GM21619 (cell line): ENCODE results near the gene ZNF222.
A peak's percentile ranks its signal among the peaks of the same experiment; 100 is the strongest.

Experiments
- ATAC-seq: cut with Tn5 transposase; IDR thresholded peaks from one replicate; pipeline ENCODE4 v1.9.1; 2021; ENCODE audit not compliant: unreplicated experiment

Gene ZNF222

DNA sequence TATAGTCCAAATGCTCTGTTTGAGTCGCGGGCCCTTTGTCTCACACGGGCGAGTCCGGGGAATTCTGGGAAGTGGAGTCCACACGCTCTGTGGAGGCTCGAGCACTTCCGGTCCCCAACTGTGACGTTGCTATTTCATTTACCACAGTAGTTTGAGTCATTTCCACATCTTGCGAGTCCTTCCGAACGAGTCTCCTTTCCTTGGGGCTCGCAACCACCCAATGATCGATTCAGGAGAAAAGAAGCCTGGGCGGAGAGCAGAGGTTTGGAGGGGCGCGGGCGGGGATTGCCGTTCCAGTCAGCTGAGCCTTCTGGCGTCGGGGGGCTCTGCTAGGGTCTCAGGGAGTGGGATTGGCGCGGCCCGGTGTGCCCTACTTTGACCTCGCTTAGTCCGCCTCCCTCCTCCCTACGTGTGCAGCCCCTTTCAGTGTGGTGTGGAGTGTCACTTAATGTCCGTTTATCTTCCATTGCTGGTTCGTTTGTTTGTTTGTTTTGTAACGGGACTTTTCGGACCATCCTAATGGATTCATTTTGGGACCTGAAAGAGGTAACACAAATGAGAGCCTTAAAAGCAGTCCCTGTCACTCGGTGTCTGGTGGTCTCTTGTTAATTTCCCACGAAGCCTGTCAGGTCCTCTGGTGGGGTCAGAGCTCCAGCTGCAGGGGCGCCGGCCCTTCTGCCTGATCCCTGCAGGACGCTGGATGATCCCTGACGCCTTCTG is at the start of gene ZNF222:
Gene ZNF222 (plus strand): TSS at position 163 of the 720 bp plus-strand sequence. CDS start 58 bp downstream, at position 221.
- ATAC-seq, result peak; percentile 98

DNA sequence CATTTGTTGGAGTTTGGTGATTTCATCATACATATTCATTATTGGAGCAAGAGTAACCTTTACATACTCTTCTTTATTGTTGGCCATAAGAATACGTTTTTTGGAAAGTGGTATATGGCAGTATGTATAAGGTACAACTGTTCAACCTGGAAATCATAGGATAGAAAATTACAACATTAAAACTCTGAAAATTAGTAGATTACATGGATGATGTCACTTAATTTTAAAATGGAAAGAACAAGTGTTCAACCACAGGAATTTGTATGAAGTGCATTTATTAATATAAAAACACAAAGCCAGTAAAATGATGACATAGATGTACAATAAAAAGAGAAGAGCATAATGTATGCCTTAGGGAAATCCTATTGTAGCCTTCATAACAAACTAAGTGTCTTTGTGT is 48.4 kb upstream of the ZNF222 start:
- ATAC-seq, result no peak

DNA sequence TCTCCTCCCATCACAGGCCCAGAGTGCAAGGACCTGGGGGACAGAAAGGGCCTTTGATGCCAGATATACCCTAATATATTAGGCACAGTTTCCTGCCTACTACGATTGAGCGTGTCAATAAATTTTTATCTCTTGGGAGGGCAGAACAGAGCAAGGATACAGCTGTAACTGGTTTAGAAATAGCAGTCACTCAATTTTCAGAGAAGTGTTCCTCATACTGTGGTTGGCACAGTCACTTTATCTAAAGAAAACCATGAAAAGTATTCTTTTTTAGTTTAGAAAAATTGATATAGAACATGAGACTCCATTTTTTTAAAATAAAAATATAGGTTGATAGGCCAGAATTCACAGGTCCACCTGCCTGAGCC is 41.7 kb upstream of the ZNF222 start:
- no peak for ATAC-seq

DNA sequence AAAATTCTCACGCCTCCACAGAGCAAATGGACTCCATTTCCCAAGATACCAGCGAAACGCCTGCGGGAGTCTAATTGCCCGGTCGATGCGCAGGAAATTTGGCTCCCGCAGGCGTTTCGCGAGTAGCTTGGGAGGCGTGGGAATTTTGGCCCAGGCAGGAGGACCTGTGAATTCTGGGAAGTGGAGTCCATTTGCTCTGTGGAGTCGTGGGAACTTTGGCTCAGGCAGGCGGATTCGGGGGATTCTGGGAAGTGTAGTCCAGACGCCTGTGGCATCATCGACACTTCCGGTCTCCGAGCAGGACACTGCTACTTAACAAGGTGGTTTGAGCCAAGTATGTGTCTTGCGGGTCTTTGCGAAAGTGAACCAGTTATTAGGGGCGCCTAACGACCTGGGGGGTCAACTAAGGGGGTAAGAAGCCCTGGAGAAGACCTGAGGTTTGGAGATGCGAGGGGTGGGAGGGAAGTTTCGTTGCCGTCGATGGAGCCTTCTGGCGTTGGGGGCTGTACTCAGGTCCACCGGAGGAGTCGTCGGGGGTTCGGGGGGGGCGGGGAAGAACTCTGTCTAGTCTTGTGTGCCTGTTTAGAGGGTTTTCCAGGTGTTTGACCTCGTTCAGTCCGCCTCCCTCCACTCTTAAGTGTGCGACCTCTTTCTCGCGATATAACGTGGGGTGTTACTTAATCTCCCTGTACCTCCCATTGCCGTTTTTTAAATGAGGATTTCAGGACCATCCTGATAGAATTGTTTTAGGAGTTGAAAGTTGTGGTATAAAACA is 41.1 kb upstream of the ZNF222 start, which contains the start of gene ZNF155:
Gene ZNF155 (plus strand): TSS at position 277 of the 775 bp plus-strand sequence. CDS start 4,356 bp downstream, outside the sequence.
- peak; percentile 85 for ATAC-seq

DNA sequence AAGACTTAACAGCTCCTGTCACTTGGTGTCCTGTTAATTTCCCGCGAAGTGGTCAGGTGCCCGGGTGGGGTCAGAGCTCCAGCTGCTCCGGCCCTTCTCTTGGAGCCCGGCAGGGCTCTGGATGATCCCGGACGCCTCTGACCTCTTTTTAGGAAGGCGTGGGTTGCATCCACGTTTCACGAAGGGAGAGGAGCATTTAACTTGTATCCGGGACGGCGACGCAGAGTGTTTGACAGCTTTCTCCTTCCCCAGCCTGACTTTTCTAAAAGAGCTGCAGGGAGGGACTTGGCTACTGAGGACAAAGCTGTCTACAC is 40.5 kb upstream of the ZNF222 start:
- peak; percentile 18 for ATAC-seq

DNA sequence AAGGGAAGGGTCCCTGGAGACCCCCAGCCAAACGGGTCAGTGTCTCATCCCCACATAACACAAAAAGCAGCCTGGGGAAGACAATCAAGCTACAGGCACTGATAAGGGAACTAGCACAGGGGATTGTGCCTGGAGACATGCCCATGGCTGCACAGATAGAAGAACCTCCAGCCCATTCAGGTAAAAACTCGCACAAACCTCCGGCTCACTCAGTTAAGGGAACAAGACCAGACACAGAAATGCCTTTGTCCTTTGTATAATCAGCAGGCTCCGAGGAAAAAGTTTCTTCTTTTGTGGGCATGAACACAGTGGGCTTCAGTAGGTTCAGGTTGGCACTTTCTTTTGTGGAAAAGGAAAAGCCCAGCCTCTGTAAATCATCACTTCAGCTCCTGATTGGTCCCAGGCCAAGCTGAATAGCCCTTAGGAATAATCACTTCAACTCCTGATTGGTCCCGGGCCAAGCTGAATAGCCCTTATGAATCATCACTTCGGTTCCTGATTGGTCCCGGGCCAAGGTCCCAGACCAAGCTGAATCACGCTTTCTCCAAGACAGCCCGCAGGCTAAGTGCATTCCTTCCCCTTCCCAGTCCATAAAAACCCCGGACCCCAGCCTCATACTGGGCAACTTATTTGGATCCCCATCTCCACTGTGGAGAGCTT is 27.4 kb upstream of the ZNF222 start:
- no peak for ATAC-seq

DNA sequence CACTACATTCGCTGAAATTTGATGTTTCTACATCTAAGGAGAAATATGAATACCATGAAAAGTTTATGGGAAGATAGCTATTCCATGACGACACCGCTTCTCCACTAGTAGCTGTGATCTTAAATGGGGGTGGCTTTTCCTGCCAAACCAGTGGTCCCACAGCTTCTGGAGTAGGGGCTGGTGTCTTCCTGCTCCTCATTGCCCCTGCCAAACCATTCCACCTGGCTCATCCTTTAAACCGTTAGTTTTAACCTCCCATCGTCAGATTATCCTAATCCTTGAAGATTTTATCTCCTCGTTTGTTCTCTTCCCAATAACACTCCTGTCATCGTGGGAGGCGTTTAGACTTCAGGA is 23.0 kb upstream of the ZNF222 start:
- ATAC-seq, result no peak

DNA sequence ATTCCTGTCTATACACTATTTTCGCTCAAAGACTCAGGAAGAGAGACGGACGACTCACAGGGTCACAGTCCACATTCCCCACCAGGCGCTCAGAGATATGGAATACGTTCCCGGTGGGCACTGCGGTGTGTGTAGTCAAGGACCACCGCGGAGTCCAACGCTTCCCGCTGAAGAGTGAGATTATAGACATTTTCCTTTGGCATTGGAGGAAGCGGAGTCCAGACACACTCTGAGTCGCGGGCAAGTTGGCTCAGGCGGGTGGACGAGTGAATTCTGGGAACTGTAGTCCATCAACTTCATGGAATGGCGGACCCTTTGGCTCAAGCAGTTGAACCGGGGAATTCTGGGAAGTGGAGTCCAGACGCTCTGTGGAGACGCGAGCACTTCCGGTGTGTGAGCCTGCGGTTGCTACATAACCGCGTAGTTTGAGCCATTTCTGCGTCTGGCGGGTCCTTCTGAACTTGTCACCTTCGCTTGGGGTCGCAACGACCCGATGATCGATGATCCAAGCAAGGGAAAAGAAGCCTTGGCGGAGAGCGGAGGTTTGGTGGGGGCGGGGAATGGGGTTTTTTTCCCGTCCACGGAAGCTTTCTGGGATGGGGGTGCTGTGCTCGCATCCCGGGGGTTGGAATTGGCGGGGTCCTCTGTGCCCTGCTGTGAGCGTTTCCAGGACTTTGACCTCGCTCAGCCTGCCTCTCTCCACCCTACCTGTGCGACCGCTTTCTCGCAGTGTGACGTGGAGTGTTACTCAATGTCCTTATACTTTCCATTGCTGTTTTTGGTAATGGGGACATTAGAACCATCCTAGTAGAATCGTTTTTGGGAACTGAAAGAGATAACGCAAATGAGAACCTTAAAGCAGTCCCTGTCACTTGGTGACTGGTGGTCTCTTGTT is 22.4 kb upstream of the ZNF222 start, which contains the start of gene ZNF230:
Gene ZNF230 (plus strand): TSS at position 392 of the 895 bp plus-strand sequence. CDS start 4,122 bp downstream, outside the sequence.
- ATAC-seq, result peak; percentile 91

DNA sequence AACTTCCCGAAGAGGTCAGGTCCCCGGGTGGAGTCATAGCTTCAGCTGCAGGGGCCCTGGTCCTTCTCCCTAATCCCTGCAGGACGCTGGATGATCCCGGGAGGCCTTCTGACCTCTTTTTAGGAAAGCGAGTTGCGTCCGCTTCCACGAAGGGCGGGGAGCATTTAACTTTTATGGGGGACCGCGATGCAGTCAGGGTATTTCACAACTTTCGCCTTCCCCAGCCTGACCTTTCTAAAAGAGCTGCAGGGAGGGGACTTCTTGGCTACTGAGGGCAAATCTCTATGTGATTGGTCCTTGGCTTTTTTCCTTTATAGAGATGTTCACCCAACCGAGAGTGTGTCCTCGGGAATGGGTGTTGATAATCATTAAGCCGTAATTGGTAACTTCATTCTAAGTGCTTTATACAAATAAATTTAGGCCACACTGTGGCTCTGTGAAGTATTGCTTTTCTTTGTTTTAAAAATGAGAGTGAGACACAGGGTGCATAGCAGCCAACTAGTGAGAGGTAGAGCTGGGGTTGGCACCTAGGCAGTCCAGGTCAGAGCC is 21.6 kb upstream of the ZNF222 start:
- peak; percentile 25 for ATAC-seq

DNA sequence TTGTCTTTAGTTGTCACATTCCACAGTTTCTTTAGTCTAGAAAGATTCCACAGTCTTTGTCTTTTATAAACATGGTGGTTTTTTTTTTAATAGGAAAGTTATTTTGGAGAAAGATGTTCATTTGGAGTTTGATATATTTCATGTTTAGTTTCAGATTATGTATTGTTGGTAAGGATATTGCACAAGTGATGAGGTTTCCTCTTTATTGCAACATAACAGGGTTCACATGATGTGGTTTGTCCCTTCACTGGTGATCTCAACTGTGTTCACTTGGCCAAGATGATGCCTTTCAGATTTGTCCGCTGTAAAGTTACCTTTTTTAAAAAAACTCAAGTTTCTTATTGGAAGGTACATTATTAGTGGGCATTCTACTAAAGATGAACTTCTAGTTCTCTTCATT is 19.2 kb upstream of the ZNF222 start:
- ATAC-seq, result no peak

DNA sequence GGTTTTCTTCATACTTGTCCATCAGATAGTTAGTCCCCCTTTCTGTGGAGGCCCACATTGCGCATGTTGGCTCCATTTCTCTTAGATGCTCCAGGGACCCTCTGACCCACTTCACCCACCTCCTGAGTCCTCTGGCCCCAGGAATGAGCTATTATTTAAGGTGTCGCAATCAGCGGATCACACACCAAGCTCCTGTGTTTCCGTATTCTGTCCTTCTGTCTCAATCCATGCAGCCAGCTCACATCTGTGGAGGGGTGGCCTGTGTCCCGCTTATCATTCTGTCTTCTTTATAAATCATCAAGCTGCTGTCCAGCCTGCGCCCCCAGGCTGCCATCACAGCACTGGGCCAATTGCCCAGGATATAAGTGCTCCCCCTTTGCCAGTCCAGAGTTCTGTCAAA is 17.7 kb upstream of the ZNF222 start:
- ATAC-seq, result no peak

DNA sequence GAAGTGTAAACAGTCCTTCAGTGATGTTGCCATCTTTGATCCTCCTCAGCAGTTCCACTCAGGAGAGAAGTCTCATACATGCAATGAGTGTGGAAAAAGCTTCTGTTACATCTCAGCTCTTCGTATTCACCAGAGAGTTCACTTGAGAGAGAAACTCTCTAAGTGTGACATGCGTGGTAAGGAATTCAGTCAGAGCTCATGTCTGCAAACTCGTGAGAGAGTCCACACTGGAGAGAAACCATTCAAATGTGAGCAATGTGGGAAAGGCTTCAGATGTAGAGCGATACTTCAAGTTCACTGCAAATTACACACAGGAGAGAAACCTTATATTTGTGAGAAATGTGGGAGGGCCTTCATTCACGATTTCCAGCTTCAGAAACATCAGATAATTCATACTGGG is 14.7 kb upstream of the ZNF222 start:
- ATAC-seq, result no peak

DNA sequence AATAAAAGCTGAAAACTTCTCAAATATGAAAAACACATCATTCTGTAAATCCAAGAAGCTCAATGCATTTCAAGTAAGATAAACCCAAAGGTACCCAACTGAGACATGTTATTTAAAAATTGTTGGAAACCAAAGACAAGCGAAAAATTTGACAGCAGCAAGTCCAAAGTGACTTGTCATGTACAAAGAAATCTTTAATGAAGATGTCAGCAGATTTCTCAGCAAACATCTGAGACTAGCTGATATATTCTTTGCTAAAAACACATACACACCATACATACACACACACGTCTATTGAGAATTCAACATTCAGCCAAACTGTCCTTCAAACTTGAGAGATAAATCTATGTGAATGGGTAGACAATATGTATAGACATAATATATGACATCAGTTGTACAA is 5.7 kb upstream of the ZNF222 start:
- ATAC-seq, result no peak

DNA sequence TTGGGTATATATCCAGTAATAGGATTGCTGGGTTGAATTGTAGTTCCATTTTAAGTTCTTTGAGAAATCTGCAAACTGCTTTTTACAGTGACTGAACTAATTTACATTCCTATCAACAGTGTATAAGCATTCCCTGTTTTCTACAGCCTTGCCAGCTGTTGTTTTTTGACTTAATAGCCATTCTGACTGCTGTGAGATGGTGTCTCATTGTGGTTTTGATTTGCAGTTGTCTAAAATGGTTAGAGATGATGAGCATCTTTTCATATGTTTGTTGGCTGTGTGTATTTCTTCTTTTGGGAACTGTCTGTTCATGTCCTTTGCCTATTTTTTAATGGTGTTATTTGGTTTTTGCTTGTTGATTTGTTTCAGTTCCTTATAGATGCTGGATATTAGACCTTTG is 4.0 kb upstream of the ZNF222 start:
- no peak for ATAC-seq

DNA sequence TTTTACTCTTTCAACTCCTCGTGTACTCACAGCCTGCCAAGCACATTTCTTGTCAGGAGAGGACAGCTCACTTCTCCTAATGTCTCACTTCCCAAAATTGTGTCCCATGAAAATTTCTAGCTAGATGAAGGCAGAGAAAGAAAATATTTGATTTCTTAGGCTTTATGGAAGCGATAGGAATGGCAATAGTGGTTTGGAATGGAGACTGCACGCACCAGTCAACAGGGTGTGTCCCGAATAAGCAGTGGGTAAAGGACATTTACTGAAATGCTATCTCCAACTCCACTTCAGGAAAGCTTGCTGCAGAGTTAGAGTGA is 321 bp upstream of the ZNF222 start:
- ATAC-seq, result no peak

DNA sequence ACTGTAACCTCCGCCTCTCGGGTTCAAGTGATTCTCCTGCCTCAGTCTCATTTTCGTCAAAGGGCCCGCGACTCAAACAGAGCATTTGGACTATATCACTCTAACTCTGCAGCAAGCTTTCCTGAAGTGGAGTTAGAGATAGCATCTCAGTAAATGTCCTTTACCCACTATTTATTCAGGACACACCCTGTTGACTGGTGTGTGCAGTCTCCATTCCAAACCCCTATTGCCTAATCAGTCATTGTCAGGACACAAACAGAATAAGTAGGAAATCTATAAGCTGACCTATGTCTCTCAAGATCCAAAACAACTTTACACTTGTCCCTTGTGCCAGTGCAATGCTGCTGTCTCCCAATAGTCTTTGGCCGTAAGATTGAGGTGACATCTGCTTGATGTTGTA is 1.4 kb downstream of the ZNF222 start:
- no peak for ATAC-seq

DNA sequence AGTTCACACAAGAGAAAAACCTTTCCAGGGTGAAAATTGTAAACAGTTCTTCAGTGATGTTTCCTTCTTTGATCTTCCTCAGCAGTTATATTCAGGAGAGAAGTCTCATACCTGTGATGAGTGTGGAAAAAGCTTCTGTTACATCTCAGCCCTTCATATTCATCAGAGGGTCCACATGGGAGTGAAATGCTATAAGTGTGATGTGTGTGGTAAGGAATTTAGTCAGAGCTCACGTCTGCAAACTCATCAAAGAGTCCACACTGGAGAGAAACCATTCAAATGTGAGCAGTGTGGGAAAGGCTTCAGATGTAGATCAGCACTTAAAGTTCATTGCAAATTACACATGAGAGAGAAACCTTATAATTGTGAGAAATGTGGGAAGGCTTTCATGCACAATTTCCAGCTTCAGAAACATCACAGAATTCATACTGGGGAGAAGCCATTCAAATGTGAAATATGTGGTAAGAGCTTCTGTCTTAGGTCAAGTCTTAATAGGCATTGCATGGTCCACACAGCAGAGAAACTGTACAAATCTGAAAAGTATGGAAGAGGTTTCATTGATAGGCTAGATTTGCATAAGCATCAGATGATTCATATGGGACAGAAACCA is 6.9 kb downstream of the ZNF222 start:
- ATAC-seq, result no peak

DNA sequence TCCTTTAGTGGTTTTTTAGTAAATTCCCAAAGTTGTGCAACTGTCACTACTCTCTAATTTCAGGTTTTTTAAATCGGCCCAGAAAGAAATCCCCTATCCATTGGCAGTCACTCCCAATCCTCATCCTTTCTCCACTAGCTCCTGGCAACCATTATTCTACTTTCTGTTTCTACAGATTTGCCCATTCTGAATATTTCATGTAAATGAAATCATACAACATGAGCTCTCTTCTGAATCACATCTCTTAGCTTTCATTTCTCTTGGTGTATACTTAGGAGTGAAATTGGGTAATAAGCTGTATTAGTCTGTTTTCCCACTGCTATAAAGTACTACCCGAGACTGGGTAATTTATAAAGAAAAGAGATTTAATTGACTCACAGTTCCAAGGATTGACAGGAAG is 17.0 kb downstream of the ZNF222 start:
- no peak for ATAC-seq

DNA sequence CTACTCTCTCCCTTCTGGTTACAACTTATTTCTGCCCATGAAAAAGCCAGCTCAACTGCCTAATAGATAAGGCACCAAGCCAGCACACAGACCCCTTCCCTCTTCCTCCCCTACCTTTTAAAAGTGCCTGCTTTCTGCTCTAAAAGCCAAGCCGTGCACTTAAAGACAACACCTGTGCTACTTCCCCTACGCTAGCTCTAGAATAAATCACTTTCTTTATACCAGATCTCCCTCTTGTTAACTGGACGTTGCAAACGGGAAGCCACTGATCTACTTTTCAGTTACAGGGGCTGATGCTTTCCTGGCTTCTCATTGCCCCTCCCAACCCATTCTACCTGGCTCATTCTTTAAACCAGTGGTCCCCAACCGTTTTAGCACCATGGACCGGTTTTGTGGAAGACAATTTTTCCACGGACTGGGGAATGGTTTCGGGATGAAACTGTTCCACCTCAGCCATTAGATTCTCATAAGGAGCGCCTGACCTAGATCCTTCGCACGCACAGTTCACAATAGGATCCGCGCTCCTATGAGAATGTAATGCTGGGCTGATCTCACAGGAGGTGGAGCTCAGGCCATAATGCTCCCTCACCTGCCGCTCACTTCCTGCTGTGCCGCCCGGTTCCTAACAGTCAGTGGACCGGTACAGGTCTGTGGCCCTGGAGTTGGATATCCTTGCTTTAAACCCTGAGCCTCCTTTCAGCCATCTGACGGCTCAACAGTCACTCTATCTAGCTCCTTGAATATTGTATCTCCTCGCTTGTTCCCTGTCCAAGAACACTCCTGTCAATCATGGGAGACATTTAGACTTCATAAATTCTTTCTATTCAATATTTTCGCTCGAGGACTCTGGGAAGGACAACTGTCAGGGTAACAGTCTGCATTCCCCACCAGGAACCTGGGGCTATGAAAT is 25.8 kb downstream of the ZNF222 start:
- no peak for ATAC-seq
